ENCODE results near the gene TRAPPC14. TPM values are rescaled to one million over a fixed set of nuclear protein-coding genes. Genes with fewer than 3 reads are reported as not detected.

The TRAPPC14 gene
- total RNA-seq, 1 experiment from 2014 or later, result 19.2 TPM

GRCh38 chr7:100142461-100142860 is 16.1 kb downstream of the TRAPPC14 start:
- ChIA-PET POLR2A (ENCODE audit: unreplicated experiment) (no interaction called here), CTCF (no interaction called here)
- no peaks in the 10 kb centered on the region for H3F3A ChIP-seq (ENCODE audit: low read length, unreplicated experiment)
- no peak overlapping the region for H3K9ac ChIP-seq (ENCODE audit: low read length)
- H3K4me1 ChIP-seq (ENCODE audit: insufficient read depth, low read length), result no peaks in the 10 kb centered on the region
- no peaks in the 10 kb centered on the region for H3K27me3 ChIP-seq (ENCODE audit: low read length)
- no peaks in the 10 kb centered on the region for H3K9me3 ChIP-seq (ENCODE audit: low read length)
- H3K4me3 ChIP-seq (ENCODE audit: low read length), result no peak overlapping the region
- H3K36me3 ChIP-seq (ENCODE audit: low read depth, low read length), result no peaks in the 10 kb centered on the region
- H4K20me1 ChIP-seq (ENCODE audit: low read length), result no peaks in the 10 kb centered on the region
- DNase-seq, result no peak
- no peak for ATAC-seq
- no peaks in the 10 kb centered on the region for H3K9me2 ChIP-seq (replicated peaks; ENCODE audit: low read length)
- H3K4me2 ChIP-seq (ENCODE audit: low read length), result no peak overlapping the region
- no peak overlapping the region for H3K27ac ChIP-seq (ENCODE audit: low read length)
- no peaks in the 10 kb centered on the region for H3K79me2 ChIP-seq (ENCODE audit: low read length)
- no peak for TF ChIP-seq CTCF (conservative IDR thresholded peaks at IDR 0.05; ENCODE audit: low read depth, low read length)
- no peak for TF ChIP-seq EZH2phosphoT487 (IDR thresholded peaks at IDR 0.05; ENCODE audit: borderline replicate concordance, low read length)
- no peak for TF ChIP-seq EZH2 (IDR thresholded peaks at IDR 0.05; ENCODE audit: low read length, unreplicated experiment)
- BruUV-seq (replicated peaks), result no TSS peak
- no peak overlapping the region for H2AFZ ChIP-seq (ENCODE audit: low read length)
- intact Hi-C loops (cut with micrococcal nuclease), result no loop called here

- Histone ChIP-seq H4K20me1 (ENCODE audit: low read length) (no peaks in the 10 kb centered on the region), H3F3A (ENCODE audit: low read length, unreplicated experiment) (no peaks in the 10 kb centered on the region), H3K27me3 (ENCODE audit: low read length) (no peaks in the 10 kb centered on the region), H3K36me3 (ENCODE audit: low read depth, low read length) (no peaks in the 10 kb centered on the region), H3K9ac (ENCODE audit: low read length) (no peak overlapping the region), H3K4me2 (ENCODE audit: low read length) (no peak overlapping the region), H3K4me1 (ENCODE audit: insufficient read depth, low read length) (no peaks in the 10 kb centered on the region), H3K27ac (ENCODE audit: low read length) (no peak overlapping the region), H2AFZ (ENCODE audit: low read length) (no peak overlapping the region), H3K79me2 (ENCODE audit: low read length) (no peaks in the 10 kb centered on the region), H3K4me3 (ENCODE audit: low read length) (no peak overlapping the region), H3K9me2 (replicated peaks; ENCODE audit: low read length) (no peaks in the 10 kb centered on the region), H3K9me3 (ENCODE audit: low read length) (no peaks in the 10 kb centered on the region)
- intact Hi-C loops (cut with micrococcal nuclease), result no loop called here
- DNase-seq (no peak), ATAC-seq (no peak)
- ChIA-PET POLR2A (ENCODE audit: unreplicated experiment) (no interaction called here), CTCF (no interaction called here)
- TF ChIP-seq EZH2 (IDR thresholded peaks at IDR 0.05; ENCODE audit: low read length, unreplicated experiment) (no peak), CTCF (conservative IDR thresholded peaks at IDR 0.05; ENCODE audit: low read depth, low read length) (no peak), EZH2phosphoT487 (IDR thresholded peaks at IDR 0.05; ENCODE audit: borderline replicate concordance, low read length) (no peak)
- no TSS peak for BruUV-seq (replicated peaks)
These were observed 17.0 kb downstream of the TRAPPC14 start for GRCh38 chr7:100141555-100141949.

- H3K27ac ChIP-seq (ENCODE audit: low read length), result no peak overlapping the region
- H3K36me3 ChIP-seq (ENCODE audit: low read depth, low read length), result no peaks in the 10 kb centered on the region
- H3K4me3 ChIP-seq (ENCODE audit: low read length), result no peak overlapping the region
- no peaks in the 10 kb centered on the region for H3K79me2 ChIP-seq (ENCODE audit: low read length)
- no peak overlapping the region for H3K9ac ChIP-seq (ENCODE audit: low read length)
- DNase-seq (no peak), ATAC-seq (no peak; the same call in 1 of the 2 replicates)
- ChIA-PET POLR2A (ENCODE audit: unreplicated experiment) (no interaction called here), CTCF (interaction anchor here (0.6 kb wide), 1 partner anchor 147 kb away, joined by 5 read pairs; no protein-coding TSS in a partner anchor)
- no peaks in the 10 kb centered on the region for H3K4me1 ChIP-seq (ENCODE audit: insufficient read depth, low read length)
- no peaks in the 10 kb centered on the region for H4K20me1 ChIP-seq (ENCODE audit: low read length)
- no TSS peak for BruUV-seq (replicated peaks)
- no peaks in the 10 kb centered on the region for H3K9me3 ChIP-seq (ENCODE audit: low read length)
- no peaks in the 10 kb centered on the region for H3K27me3 ChIP-seq (ENCODE audit: low read length)
- H3K9me2 ChIP-seq (replicated peaks; ENCODE audit: low read length), result no peaks in the 10 kb centered on the region
- no peak overlapping the region for H2AFZ ChIP-seq (ENCODE audit: low read length)
- TF ChIP-seq CTCF (conservative IDR thresholded peaks at IDR 0.05; ENCODE audit: low read depth, low read length) (no peak), EZH2phosphoT487 (IDR thresholded peaks at IDR 0.05; ENCODE audit: borderline replicate concordance, low read length) (no peak), EZH2 (IDR thresholded peaks at IDR 0.05; ENCODE audit: low read length, unreplicated experiment) (no peak)
- intact Hi-C loops (cut with micrococcal nuclease), result no loop called here
- H3F3A ChIP-seq (ENCODE audit: low read length, unreplicated experiment), result no peaks in the 10 kb centered on the region
- H3K4me2 ChIP-seq (ENCODE audit: low read length), result no peak overlapping the region
These were observed 20.4 kb downstream of the TRAPPC14 start for GRCh38 chr7:100137851-100138760.
